Hepatocyte (in vitro differentiated cells): ENCODE data around the gene TEDC1. TPM values are rescaled to one million over a fixed set of nuclear protein-coding genes. Genes with fewer than 3 reads are reported as not detected.

ENCODE experiments used
- DNase-seq: peaks from one replicate; pipeline ENCODE4 v3.0.0-alpha.2; 2016; ENCODE audit warnings: low spot score
- H2AFZ ChIP-seq: fragments of 200-600 bp; sonication (generic); 2 replicates; pipeline ENCODE4 v1.6.0; 2016; ENCODE audit warnings: antibody characterized with exemption, mild to moderate bottlenecking
- H3K27ac ChIP-seq: fragments of 200-600 bp; sonication (generic); 2 replicates; pipeline ENCODE4 v1.5.1; 2016; ENCODE audit warnings: mild to moderate bottlenecking
- H3K27me3 ChIP-seq: fragments of 200-600 bp; sonication (generic); 2 replicates; pipeline ENCODE4 v1.6.1; 2016
- H3K36me3 ChIP-seq: fragments of 200-600 bp; sonication (generic); replicated peaks from 2 replicates; pipeline ENCODE4 v1.5.1; 2016; ENCODE audit warnings: low read depth; ENCODE audit not compliant: insufficient read depth
- H3K4me1 ChIP-seq: fragments of 200-600 bp; sonication (generic); 2 replicates; pipeline ENCODE4 v1.5.1; 2016; ENCODE audit warnings: mild to moderate bottlenecking, moderate library complexity; ENCODE audit not compliant: insufficient read depth
- H3K4me2 ChIP-seq: fragments of 200-600 bp; sonication (generic); 2 replicates; pipeline ENCODE4 v1.6.0; 2016
- H3K4me3 ChIP-seq: fragments of 200-600 bp; sonication (generic); 2 replicates; pipeline ENCODE4 v1.5.1; 2016; ENCODE audit warnings: mild to moderate bottlenecking
- H3K79me2 ChIP-seq: fragments of 200-600 bp; sonication (generic); 2 replicates; pipeline ENCODE4 v1.6.0; 2017; ENCODE audit warnings: mild to moderate bottlenecking
- H3K9me2 ChIP-seq: fragments of 200-600 bp; sonication (generic); replicated peaks from 2 replicates; pipeline ENCODE4 v1.6.0; 2017; ENCODE audit warnings: mild to moderate bottlenecking; ENCODE audit not compliant: insufficient read depth
- H3K9me3 ChIP-seq: fragments of 200-600 bp; sonication (generic); 2 replicates; pipeline ENCODE4 v1.5.1; 2016; ENCODE audit warnings: low read depth, mild to moderate bottlenecking
- H4K20me1 ChIP-seq: fragments of 200-600 bp; sonication (generic); 2 replicates; pipeline ENCODE4 v1.6.0; 2016; ENCODE audit warnings: mild to moderate bottlenecking; ENCODE audit not compliant: insufficient read depth, poor library complexity, severe bottlenecking
- EZH2 ChIP-seq: fragments of 200-600 bp; sonication (generic); IDR thresholded peaks from 2 replicates; pipeline ENCODE4 v1.6.1; 2016; ENCODE audit warnings: antibody characterized with exemption, mild to moderate bottlenecking, borderline replicate concordance
- EZH2phosphoT487 ChIP-seq: fragments of 200-600 bp; sonication (generic); IDR thresholded peaks from one replicate; pipeline ENCODE4 v1.6.1; 2018; ENCODE audit warnings: antibody characterized with exemption, mild to moderate bottlenecking, low read depth, moderate library complexity; ENCODE audit not compliant: unreplicated experiment, severe bottlenecking
- WGBS: methylation state at CpG from one replicate; pipeline ENCODE4 v1.1.6; 2016; ENCODE audit warnings: low lambda C conversion rate; ENCODE audit errors: missing lambda C conversion rate; 5-methylcytosine and 5-hydroxymethylcytosine counted together
- polyA plus RNA-seq: library from polyadenylated mRNA; unstranded; fragments of >200 nt; fragmentation: Nextera tagmentation; extraction: Ambion mirVana; gene quantifications from 2 replicates; pipeline ENCODE4 v1.2.1, GENCODE V29; 2016
- total RNA-seq: library from RNA; depleted of rRNA; stranded (reverse); fragments of >200 nt; gene quantifications from 2 replicates; pipeline ENCODE4 v1.2.3, GENCODE V29; 2014
- TF ChIP-seq, protein P1 (sequence below): fragments of 200-600 bp; sonication (generic); IDR thresholded peaks from 2 replicates; pipeline ENCODE4 v1.5.1; 2016; ENCODE audit warnings: antibody characterized with exemption, mild to moderate bottlenecking; ENCODE audit not compliant: poor library complexity

TEDC1 gene
- total and polyA plus RNA-seq, 2 experiments from 2014 or later: 3.9 to 4.9 TPM

DNA sequence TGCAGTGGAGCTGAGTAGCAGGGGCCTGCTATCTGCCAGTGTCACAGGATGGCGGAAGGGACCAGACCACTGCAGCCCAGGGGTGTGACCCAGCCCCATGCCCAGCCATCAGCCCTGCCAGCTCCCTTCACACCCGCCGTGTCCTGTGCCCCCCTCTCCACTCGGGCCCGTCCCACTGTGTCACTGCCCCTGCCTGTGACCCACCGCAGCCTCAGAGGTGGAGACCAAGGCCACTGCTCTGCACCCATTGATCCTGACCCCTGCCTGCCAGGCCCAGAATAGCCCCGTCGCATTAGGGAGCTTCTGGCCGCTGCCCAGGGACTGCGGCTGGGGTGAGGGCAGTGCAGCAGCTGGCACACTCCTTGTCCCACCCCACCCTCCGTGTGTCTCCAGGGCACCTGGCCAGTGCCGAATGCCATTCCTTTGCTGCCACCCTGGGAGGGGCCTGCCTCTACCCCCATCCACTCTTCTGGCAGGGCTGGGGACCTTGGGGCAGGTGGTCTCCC lies 18.5 kb upstream of the TEDC1 start:
- no peak for DNase-seq

DNA sequence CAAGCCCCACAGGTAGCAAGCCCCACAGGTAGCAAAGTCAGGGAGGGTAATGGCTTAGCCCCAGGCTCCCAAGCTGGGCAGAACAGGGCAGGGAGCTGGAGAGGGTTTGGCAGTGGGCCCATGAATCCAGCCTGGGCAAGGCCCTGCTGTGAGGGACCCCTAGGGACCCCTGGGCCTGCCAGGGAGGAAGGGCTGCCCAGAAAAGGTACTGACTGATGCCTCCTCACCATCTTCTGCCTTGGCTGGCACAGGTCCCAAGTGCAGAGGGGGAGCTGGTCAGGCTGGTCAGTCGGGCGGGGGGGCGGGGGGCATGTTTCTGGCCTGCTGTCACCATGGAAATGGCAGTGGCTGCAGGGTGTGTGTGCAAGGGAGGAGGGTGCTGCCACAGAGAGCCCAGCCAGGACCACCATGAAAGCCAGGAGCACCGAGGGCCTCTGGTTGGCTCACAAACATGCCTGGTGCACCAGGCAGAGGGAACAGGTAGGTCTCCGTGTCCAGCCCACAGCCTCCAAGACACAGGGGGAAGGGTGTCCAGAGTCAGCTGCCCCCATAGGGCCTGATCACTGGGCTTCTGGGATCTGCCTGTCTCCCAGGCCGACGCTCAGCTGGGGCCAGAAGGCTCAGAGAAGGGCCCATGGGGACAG lies 17.9 kb upstream of the TEDC1 start:
- no peaks in the 10 kb centered on the region for H3K36me3 ChIP-seq
- no peak overlapping the region for H3K27ac ChIP-seq
- H3K9me2 ChIP-seq: no peaks in the 10 kb centered on the region
- H3K27me3 ChIP-seq: peaks cover 26% of the 10 kb centered on the region
- TF ChIP-seq, protein P1, sequence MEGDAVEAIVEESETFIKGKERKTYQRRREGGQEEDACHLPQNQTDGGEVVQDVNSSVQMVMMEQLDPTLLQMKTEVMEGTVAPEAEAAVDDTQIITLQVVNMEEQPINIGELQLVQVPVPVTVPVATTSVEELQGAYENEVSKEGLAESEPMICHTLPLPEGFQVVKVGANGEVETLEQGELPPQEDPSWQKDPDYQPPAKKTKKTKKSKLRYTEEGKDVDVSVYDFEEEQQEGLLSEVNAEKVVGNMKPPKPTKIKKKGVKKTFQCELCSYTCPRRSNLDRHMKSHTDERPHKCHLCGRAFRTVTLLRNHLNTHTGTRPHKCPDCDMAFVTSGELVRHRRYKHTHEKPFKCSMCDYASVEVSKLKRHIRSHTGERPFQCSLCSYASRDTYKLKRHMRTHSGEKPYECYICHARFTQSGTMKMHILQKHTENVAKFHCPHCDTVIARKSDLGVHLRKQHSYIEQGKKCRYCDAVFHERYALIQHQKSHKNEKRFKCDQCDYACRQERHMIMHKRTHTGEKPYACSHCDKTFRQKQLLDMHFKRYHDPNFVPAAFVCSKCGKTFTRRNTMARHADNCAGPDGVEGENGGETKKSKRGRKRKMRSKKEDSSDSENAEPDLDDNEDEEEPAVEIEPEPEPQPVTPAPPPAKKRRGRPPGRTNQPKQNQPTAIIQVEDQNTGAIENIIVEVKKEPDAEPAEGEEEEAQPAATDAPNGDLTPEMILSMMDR: no peak
- TF ChIP-seq EZH2 (no peak), EZH2phosphoT487 (no peak)
- no peaks in the 10 kb centered on the region for H4K20me1 ChIP-seq
- peaks cover 42% of the 10 kb centered on the region for H3K4me1 ChIP-seq
- H3K79me2 ChIP-seq: no peaks in the 10 kb centered on the region
- 36% methylated on average over 3 of the region's 7 CpGs for WGBS
- H3K4me2 ChIP-seq: peak overlapping the region; percentile 99
- no peak overlapping the region for H2AFZ ChIP-seq
- no peak for DNase-seq
- H3K9me3 ChIP-seq: no peaks in the 10 kb centered on the region
- no peak overlapping the region for H3K4me3 ChIP-seq

More for the DNA sequence above, 18.5 kb upstream of the TEDC1 start:
- TF ChIP-seq EZH2phosphoT487 (no peak), EZH2 (no peak)
- TF ChIP-seq, protein P1: no peak
- no peak overlapping the region for H2AFZ ChIP-seq
- no peaks in the 10 kb centered on the region for H4K20me1 ChIP-seq
- H3K9me3 ChIP-seq: no peaks in the 10 kb centered on the region
- H3K4me1 ChIP-seq: peaks cover 42% of the 10 kb centered on the region
- no peak overlapping the region for H3K4me2 ChIP-seq
- H3K9me2 ChIP-seq: no peaks in the 10 kb centered on the region
- 93% methylated on average over 12 of the region's 12 CpGs for WGBS
- H3K27me3 ChIP-seq: peaks cover 22% of the 10 kb centered on the region
- no peak overlapping the region for H3K4me3 ChIP-seq
- no peaks in the 10 kb centered on the region for H3K36me3 ChIP-seq
- H3K27ac ChIP-seq: no peak overlapping the region
- no peaks in the 10 kb centered on the region for H3K79me2 ChIP-seq

DNA sequence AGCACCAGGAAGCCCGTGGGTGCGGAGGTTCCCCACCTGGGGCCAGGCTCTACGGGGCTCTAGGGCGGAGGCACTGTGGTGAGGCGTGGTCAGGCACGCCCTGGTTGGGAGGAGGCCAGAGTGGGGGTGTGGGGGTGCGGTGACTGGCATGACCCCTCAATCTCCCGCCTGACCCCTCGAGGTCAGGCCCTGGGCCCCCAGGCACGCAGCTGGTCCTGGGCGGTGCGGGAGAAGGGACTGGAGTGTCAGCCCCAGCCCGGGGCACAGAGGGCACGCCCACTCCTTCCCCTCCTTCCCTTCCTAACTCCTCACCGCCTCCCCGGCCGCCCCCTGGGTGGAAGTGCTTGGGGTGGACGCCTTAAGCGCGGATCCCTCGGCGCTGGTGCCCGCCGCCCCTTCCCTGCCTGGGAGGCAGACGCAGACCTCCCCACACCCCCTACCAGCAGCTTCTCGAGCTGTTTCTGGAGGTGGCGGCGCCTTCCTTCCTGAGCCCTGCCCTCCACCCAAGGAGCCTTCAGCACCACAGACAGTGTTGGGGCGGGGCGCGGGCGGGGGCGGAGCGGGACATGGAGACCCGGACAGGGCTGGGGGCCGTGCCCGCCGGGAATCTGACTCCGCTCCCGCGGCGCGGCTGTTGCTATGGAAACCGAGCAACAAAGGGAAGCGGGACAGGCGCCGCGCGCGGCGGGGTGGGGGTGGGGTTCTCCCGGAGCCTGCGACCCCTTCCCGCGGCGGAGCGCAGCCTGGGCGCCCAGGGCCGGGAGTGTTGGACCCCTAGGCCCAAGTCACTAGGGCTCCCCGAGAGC lies 17.2 kb upstream of the TEDC1 start:
- H2AFZ ChIP-seq: no peak overlapping the region
- H3K9me2 ChIP-seq: no peaks in the 10 kb centered on the region
- peak overlapping the region; percentile 99 for H3K4me2 ChIP-seq
- whole genome bisulfite sequencing: 6% methylated on average over 30 of the region's 60 CpGs
- no peaks in the 10 kb centered on the region for H3K79me2 ChIP-seq
- no peaks in the 10 kb centered on the region for H3K36me3 ChIP-seq
- peaks cover 33% of the 10 kb centered on the region for H3K27me3 ChIP-seq
- H3K4me1 ChIP-seq: peaks cover 48% of the 10 kb centered on the region
- no peaks in the 10 kb centered on the region for H3K9me3 ChIP-seq
- peak overlapping the region; percentile 82 for H3K4me3 ChIP-seq
- no peaks in the 10 kb centered on the region for H4K20me1 ChIP-seq
- H3K27ac ChIP-seq: peak overlapping the region; percentile 79
- TF ChIP-seq EZH2 (no peak), EZH2phosphoT487 (no peak)
- TF ChIP-seq, protein P1: no peak
- DNase-seq: peak; percentile 94
